Posterior vena cava (tissue), 2 donors: ENCODE results near the gene BTNL2. TPM values are rescaled to one million over a fixed set of nuclear protein-coding genes. Genes with fewer than 3 reads are reported as not detected.
"Not testable (repeated sequence)": the region's sequence is repeated elsewhere in the genome, so short reads cannot be mapped to it uniquely, and the experiment has no call there.

Source experiments
- DNase-seq: peaks from one replicate; pipeline ENCODE4 v3.0.0-alpha.2; 2020; ENCODE audit warnings: low spot score
- intact Hi-C, 2 donors: fragments of 100-400 bp; cut with DNase I; formaldehyde crosslinking; loops; one replicate each; pipeline versions ENCODE4 v1.14.1 to v1.14.2; 2022 to 2023
- total RNA-seq, 2 donors: library from RNA; stranded (reverse); fragmentation: NEBNext Ultra II Directional; extraction: Animal tissue kit (Norgen Biotek cat#: 25700); gene quantifications; one replicate each; pipeline ENCODE4 v1.2.1, GENCODE V29; 2021
- donor health status: DM: yes; HTN: yes; CAD: no.
- donor health status: DM: yes; HTN: yes; CAD: no.

BTNL2 gene
- total RNA-seq, 2 donors from 2014 or later = not detected

- intact Hi-C loops = no loop called here
- no peak for DNase-seq
These were observed 31.0 kb downstream of the BTNL2 start for GRCh38 chr6:32375739-32376529.

GRCh38 chr6:32371803-32372202 lies 35.2 kb downstream of the BTNL2 start, which contains the start of gene TSBP1:
Gene TSBP1, minus strand, starts transcription at chr6:32371903. Its CDS starts 197 bp downstream, at chr6:32371706.
- intact Hi-C loops = no loop called here
- DNase-seq = no peak

GRCh38 chr6:32371229-32371628 lies 35.8 kb downstream of the BTNL2 start:
- intact Hi-C loops = no loop called here
- DNase-seq = no peak

DNA sequence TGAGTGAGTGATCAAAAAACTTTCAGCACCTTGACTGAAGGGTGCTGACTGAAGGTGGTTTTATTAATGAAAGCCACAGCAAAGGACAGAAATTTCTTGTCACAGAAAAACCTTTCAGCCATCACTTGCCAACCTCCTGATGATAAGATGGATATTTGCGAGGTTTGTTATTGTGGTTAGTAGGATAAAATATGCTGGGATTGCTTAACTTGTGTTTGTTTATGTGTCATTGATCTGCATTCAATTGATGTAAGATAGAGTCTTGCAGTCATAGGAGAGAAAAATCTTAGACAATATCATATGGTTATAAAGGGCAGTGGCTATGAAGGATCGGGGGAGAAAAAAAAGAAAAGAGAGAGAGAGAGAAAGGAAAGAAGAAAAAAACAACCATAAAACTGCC lies 36.5 kb downstream of the BTNL2 start:
- intact Hi-C loops = no loop called here
- no peak for DNase-seq

DNA sequence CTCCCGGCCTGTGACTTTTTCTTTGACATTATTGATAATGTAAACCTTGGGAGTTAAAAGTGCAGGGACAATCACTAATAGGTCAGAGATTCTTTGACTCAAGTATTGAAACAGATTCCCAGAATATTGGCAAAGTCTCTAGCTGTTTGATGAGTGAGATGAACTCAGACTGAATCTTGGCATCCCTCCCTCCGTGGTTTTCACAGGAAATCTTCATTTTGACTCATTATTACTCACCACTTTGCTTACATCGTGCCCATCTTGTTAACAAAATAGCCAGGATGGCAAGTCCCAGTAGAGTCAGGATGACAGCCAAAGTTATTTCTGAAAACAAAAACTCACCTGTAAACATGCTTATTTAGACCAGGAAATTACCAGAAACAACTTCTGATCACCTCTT lies 37.3 kb downstream of the BTNL2 start:
- no peak for DNase-seq
- intact Hi-C loops = no loop called here

GRCh38 chr6:32367644-32368043 lies 39.3 kb downstream of the BTNL2 start:
- no peak for DNase-seq
- intact Hi-C loops = no loop called here

DNA sequence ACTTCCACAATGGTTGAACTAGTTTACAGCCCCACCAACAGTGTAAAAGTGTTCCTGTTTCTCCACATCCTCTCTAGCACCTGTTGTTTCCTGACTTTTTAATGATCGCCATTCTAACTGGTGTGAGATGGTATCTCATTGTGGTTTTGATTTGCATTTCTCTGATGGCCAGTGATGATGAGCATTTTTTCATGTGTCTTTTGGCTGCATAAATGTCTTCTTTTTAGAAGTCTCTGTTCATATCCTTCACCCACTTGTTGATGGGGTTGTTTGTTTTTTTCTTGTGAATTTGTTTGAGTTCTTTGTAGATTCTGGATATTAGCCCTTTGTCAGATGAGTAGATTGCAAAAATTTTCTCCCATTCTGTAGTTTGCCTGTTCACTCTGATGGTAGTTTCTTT lies 47.8 kb downstream of the BTNL2 start:
- intact Hi-C loops, DNase-seq: not testable (repeated sequence)

DNA sequence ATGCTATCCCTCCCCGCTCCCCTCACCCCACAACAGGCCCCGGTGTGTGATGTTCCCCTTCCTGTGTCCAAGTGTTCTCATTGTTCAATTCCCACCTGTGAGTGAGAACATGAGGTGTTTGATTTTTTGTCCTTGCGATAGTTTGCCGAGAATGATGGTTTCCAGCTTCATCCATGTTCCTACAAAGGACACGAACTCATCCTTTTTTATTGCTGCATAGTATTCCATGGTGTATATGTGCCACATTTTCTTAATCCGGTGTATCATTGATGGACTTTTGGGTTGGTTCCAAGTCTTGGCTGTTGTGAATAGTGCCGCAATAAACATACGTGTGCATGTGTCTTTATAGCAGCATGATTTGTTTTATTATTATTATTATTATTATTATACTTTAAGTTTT lies 48.4 kb downstream of the BTNL2 start:
- intact Hi-C loops, DNase-seq: not testable (repeated sequence)

DNA sequence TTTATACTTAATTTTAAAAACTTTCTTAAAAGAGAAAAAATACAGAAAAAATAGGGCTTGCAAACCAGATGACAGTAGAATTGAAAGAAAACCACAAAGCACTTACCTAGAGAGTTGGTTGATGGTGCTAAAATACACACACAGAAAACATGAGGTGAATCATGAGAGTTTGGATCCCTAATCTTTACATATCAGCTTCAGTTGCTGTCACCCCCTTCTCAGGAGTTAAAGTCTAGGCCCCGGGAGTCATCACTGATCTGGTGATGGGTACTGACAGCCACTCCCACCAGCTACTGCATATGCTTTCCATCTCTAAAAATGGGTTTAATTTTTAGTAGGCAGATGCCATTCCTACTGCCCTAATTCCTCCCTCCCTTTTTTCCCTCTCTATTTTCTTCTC lies 52.0 kb downstream of the BTNL2 start:
- intact Hi-C loops = no loop called here
- no peak for DNase-seq

DNA sequence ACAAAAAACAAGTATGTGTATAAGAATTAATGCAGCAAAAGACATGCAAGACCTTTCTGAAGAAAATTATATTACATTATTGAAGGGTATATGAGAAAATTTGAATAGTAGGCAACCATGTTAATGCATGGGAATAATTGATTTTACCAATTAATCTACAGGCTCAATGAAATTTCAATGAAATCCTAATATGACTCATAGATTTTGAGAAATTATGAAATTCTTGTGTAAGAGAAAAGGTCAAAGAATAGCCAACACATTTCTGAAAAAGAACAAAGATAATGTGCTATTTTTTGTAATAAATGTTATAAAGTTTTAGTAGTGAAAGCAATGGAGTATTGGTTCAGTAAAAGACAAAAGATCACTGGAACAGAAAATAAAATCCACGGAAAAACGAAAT lies 53.6 kb downstream of the BTNL2 start:
- intact Hi-C loops = no loop called here
- no peak for DNase-seq

Other genes with a start within 250 kb of the BTNL2 start
- gene EGFL8, start 242.6 kb downstream of the BTNL2 start, total RNA-seq = 10 to 100 TPM; 16.9 to 19.2 TPM
- gene AGPAT1, start 231.1 kb downstream of the BTNL2 start, total RNA-seq = 10 to 100 TPM; 42.0 to 53.3 TPM
- 10 to 100 TPM; 43.2 to 46.7 TPM for gene RNF5, start 228.8 kb downstream of the BTNL2 start, total RNA-seq
- 1 to 10 TPM; 4.6 to 7.3 TPM for gene AGER, start 222.9 kb downstream of the BTNL2 start, total RNA-seq
- 10 to 100 TPM; 49.4 to 53.1 TPM for gene PBX2, start 217.0 kb downstream of the BTNL2 start, total RNA-seq
- 10 to 100 TPM; 15.4 to 22.1 TPM for gene GPSM3, start 214.5 kb downstream of the BTNL2 start, total RNA-seq
- 10 to 100 TPM; 17.3 to 24.1 TPM for gene NOTCH4, start 183.1 kb downstream of the BTNL2 start, total RNA-seq
- gene TSBP1, start 35.3 kb downstream of the BTNL2 start, total RNA-seq = not detected
- gene HLA-DRA, start 32.7 kb upstream of the BTNL2 start, total RNA-seq = 100 to 1,000 TPM; 101 to 225 TPM
- 10 to 100 TPM in 1 of 2 donors, 1 to 10 TPM in 1; 1.4 to 61.3 TPM for gene HLA-DRB5, start 123.1 kb upstream of the BTNL2 start, total RNA-seq
- 10 to 100 TPM; 78.2 to 91.3 TPM for gene HLA-DRB1, start 182.7 kb upstream of the BTNL2 start, total RNA-seq
- gene HLA-DQA1, start 230.2 kb upstream of the BTNL2 start, total RNA-seq = 10 to 100 TPM in 1 of 2 donors, 1 to 10 TPM in 1; 8.7 to 10.8 TPM